Smooth muscle cell (in vitro differentiated cells): ENCODE measurements around the gene PCDH18. TPM values are rescaled to one million over a fixed set of nuclear protein-coding genes. Genes with fewer than 3 reads are reported as not detected.

Source experiments
- DNase-seq: peaks from one replicate; lab custom pipeline; 2025; ENCODE audit not compliant: unreplicated experiment; lab: John Stamatoyannopoulos, UW
- H2AFZ ChIP-seq: fragments of 200-600 bp; sonication (generic); 2 replicates; pipeline ENCODE4 v1.6.0; 2016; ENCODE audit warnings: antibody characterized with exemption, low read depth, mild to moderate bottlenecking
- H3F3A ChIP-seq: fragments of 200-600 bp; sonication (generic); 2 replicates; pipeline ENCODE4 v1.6.0; 2017; ENCODE audit warnings: antibody characterized with exemption, low read depth
- H3K27ac ChIP-seq: fragments of 200-600 bp; sonication (generic); 2 replicates; pipeline ENCODE4 v1.5.1; 2016; ENCODE audit warnings: low read depth, mild to moderate bottlenecking
- H3K27me3 ChIP-seq: fragments of 200-600 bp; sonication (generic); 2 replicates; pipeline ENCODE4 v1.6.1; 2016; ENCODE audit warnings: low read depth, mild to moderate bottlenecking
- H3K36me3 ChIP-seq: fragments of 200-600 bp; sonication (generic); 2 replicates; pipeline ENCODE4 v1.5.1; 2016; ENCODE audit warnings: low read depth
- H3K4me1 ChIP-seq: fragments of 200-600 bp; sonication (generic); 2 replicates; pipeline ENCODE4 v1.5.1; 2016; ENCODE audit warnings: low read depth
- H3K4me2 ChIP-seq: fragments of 200-600 bp; sonication (generic); 2 replicates; pipeline ENCODE4 v1.6.0; 2016; ENCODE audit warnings: mild to moderate bottlenecking
- H3K4me3 ChIP-seq: fragments of 200-600 bp; sonication (generic); 2 replicates; pipeline ENCODE4 v1.5.1; 2016; ENCODE audit warnings: mild to moderate bottlenecking
- H3K79me2 ChIP-seq: fragments of 200-600 bp; sonication (generic); 2 replicates; pipeline ENCODE4 v1.6.0; 2016; ENCODE audit warnings: low read depth, mild to moderate bottlenecking
- H3K9ac ChIP-seq: fragments of 200-600 bp; sonication (generic); 2 replicates; pipeline ENCODE4 v1.6.0; 2016; ENCODE audit warnings: low read depth
- H3K9me3 ChIP-seq: fragments of 200-600 bp; sonication (generic); replicated peaks from 2 replicates; pipeline ENCODE4 v1.5.1; 2016; ENCODE audit warnings: low read depth
- H4K20me1 ChIP-seq: fragments of 200-600 bp; sonication (generic); 2 replicates; pipeline ENCODE4 v1.6.0; 2016; ENCODE audit warnings: low read depth
- whole genome bisulfite sequencing: methylation state at CpG from one replicate; pipeline ENCODE4 v1.1.7; 2016; ENCODE audit warnings: low lambda C conversion rate; 5-methylcytosine and 5-hydroxymethylcytosine counted together
- polyA plus RNA-seq: library from polyadenylated mRNA; unstranded; fragments of >200 nt; fragmentation: Nextera tagmentation; extraction: Ambion mirVana; gene quantifications from 2 replicates; pipeline ENCODE4 v1.2.1, GENCODE V29; 2016
- total RNA-seq: library from RNA; depleted of rRNA; stranded (reverse); fragments of >200 nt; gene quantifications from 2 replicates; pipeline ENCODE4 v1.2.3, GENCODE V29; 2014
- TF ChIP-seq, protein P1 (sequence below): fragments of 200-600 bp; sonication (generic); IDR thresholded peaks from 2 replicates; pipeline ENCODE4 v1.5.1; 2017; ENCODE audit warnings: borderline replicate concordance, mild to moderate bottlenecking, antibody characterized with exemption; ENCODE audit not compliant: insufficient read depth, poor library complexity, severe bottlenecking

The PCDH18 gene
- total and polyA plus RNA-seq, 2 experiments from 2014 or later: 24.5 to 51.3 TPM

GRCh38 chr4:137572163-137572562 is 39.9 kb upstream of the PCDH18 start:
- Histone ChIP-seq H3F3A (no peaks in the 10 kb centered on the region), H3K27me3 (no peaks in the 10 kb centered on the region), H3K79me2 (no peaks in the 10 kb centered on the region), H4K20me1 (no peaks in the 10 kb centered on the region), H3K9me3 (no peaks in the 10 kb centered on the region), H3K4me1 (no peaks in the 10 kb centered on the region), H2AFZ (no peak overlapping the region), H3K4me2 (no peak overlapping the region), H3K36me3 (no peaks in the 10 kb centered on the region), H3K9ac (no peak overlapping the region), H3K4me3 (no peak overlapping the region), H3K27ac (no peak overlapping the region)
- no peak for DNase-seq
- 97% methylated on average over 2 of the region's 2 CpGs for WGBS
- TF ChIP-seq, protein P1, sequence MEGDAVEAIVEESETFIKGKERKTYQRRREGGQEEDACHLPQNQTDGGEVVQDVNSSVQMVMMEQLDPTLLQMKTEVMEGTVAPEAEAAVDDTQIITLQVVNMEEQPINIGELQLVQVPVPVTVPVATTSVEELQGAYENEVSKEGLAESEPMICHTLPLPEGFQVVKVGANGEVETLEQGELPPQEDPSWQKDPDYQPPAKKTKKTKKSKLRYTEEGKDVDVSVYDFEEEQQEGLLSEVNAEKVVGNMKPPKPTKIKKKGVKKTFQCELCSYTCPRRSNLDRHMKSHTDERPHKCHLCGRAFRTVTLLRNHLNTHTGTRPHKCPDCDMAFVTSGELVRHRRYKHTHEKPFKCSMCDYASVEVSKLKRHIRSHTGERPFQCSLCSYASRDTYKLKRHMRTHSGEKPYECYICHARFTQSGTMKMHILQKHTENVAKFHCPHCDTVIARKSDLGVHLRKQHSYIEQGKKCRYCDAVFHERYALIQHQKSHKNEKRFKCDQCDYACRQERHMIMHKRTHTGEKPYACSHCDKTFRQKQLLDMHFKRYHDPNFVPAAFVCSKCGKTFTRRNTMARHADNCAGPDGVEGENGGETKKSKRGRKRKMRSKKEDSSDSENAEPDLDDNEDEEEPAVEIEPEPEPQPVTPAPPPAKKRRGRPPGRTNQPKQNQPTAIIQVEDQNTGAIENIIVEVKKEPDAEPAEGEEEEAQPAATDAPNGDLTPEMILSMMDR: no peak

GRCh38 chr4:137559801-137560200 is 27.5 kb upstream of the PCDH18 start:
- Histone ChIP-seq H3K79me2 (no peaks in the 10 kb centered on the region), H3K36me3 (no peaks in the 10 kb centered on the region), H3K27me3 (no peaks in the 10 kb centered on the region), H2AFZ (no peak overlapping the region), H3K4me2 (no peak overlapping the region), H3K9ac (no peak overlapping the region), H3K9me3 (no peaks in the 10 kb centered on the region), H3K27ac (no peak overlapping the region), H3F3A (no peaks in the 10 kb centered on the region), H4K20me1 (no peaks in the 10 kb centered on the region), H3K4me1 (no peaks in the 10 kb centered on the region), H3K4me3 (no peak overlapping the region)
- TF ChIP-seq, protein P1: no peak
- DNase-seq: no peak
- 100% methylated on average over 1 of the region's 1 CpG for WGBS

GRCh38 chr4:137558951-137559350 is 26.7 kb upstream of the PCDH18 start:
- H3K79me2 ChIP-seq: no peaks in the 10 kb centered on the region
- no peak overlapping the region for H3K9ac ChIP-seq
- H3K27me3 ChIP-seq: no peaks in the 10 kb centered on the region
- H3K4me2 ChIP-seq: peak overlapping the region; percentile 7
- H3K4me3 ChIP-seq: no peak overlapping the region
- no peak overlapping the region for H3K27ac ChIP-seq
- TF ChIP-seq, protein P1: no peak
- no peak for DNase-seq
- no peaks in the 10 kb centered on the region for H3K4me1 ChIP-seq
- no peaks in the 10 kb centered on the region for H4K20me1 ChIP-seq
- H2AFZ ChIP-seq: no peak overlapping the region
- WGBS: 22% methylated on average over 2 of the region's 2 CpGs
- H3F3A ChIP-seq: no peaks in the 10 kb centered on the region
- H3K36me3 ChIP-seq: no peaks in the 10 kb centered on the region
- H3K9me3 ChIP-seq: no peaks in the 10 kb centered on the region

GRCh38 chr4:137545461-137545861 is 13.2 kb upstream of the PCDH18 start:
- 28% methylated on average over 4 of the region's 4 CpGs for WGBS
- no peak for DNase-seq
- H3K9me3 ChIP-seq: no peaks in the 10 kb centered on the region
- peak overlapping the region; percentile 30 for H2AFZ ChIP-seq
- H3K79me2 ChIP-seq: no peaks in the 10 kb centered on the region
- peak overlapping the region; percentile 43 for H3K4me2 ChIP-seq
- H4K20me1 ChIP-seq: no peaks in the 10 kb centered on the region
- peak overlapping the region; percentile 38 for H3K27ac ChIP-seq
- H3K27me3 ChIP-seq: no peaks in the 10 kb centered on the region
- no peak overlapping the region for H3K9ac ChIP-seq
- H3F3A ChIP-seq: peaks cover 9% of the 10 kb centered on the region
- H3K4me3 ChIP-seq: no peak overlapping the region
- H3K36me3 ChIP-seq: no peaks in the 10 kb centered on the region
- TF ChIP-seq, protein P1: no peak
- H3K4me1 ChIP-seq: peaks cover 50% of the 10 kb centered on the region
